Measurements from ENCODE around the gene MARCHF10.

GRCh38 chr17:62790564-62790986 is 17.5 kb downstream of the MARCHF10 start:
- no peak for TF ChIP-seq CTCF (IDR thresholded peaks at IDR 0.05)
- no peak for TF ChIP-seq POLR2A (IDR thresholded peaks at IDR 0.05)
- TF ChIP-seq POLR2AphosphoS5 (IDR thresholded peaks at IDR 0.05), result no peak

All from breast epithelium (tissue), 3 donors.